ENCODE measurements around the gene PHF21A. TPM values are rescaled to one million over a fixed set of nuclear protein-coding genes. Genes with fewer than 3 reads are reported as not detected.

Gene PHF21A
- total RNA-seq = 11.7 and 14.1 TPM in 2 replicates

GRCh38 chr11:46121301-46121723 is at the start of gene PHF21A:
TSS of gene PHF21A (minus strand) at chr11:46121454. CDS start at chr11:46084219, 37,235 bp downstream.

GRCh38 chr11:45922425-45923082 is 198.7 kb downstream of the PHF21A start, which contains the start of gene LARGE2:
TSS of gene LARGE2 (plus strand) at chr11:45922656. CDS start at chr11:45922883, 227 bp downstream.

GRCh38 chr11:45917623-45918330 is 203.5 kb downstream of the PHF21A start, which contains the start of gene PEX16:
TSS of gene PEX16 (minus strand) at chr11:45917877. CDS start at chr11:45917811, 66 bp downstream.

GRCh38 chr11:45906965-45907611 is 214.2 kb downstream of the PHF21A start, which contains the start of gene FREY1:
TSS of gene FREY1 (minus strand) at chr11:45907271. CDS start at chr11:45907245, 26 bp downstream.

GRCh38 chr11:45885274-45885920 is 235.9 kb downstream of the PHF21A start, which contains the start of gene MAPK8IP1:
TSS of gene MAPK8IP1 (plus strand) at chr11:45885651. CDS start at chr11:45885821, 170 bp downstream.

Other genes with a start within 250 kb of the PHF21A start
- gene MAPK8IP1, start 235.8 kb downstream of the PHF21A start, total RNA-seq = 7.7 and 8.1 TPM in 2 replicates
- 1.00 and 1.4 TPM in 2 replicates for gene FREY1, start 214.2 kb downstream of the PHF21A start, total RNA-seq
- 34.6 and 37.0 TPM in 2 replicates for gene PEX16, start 203.6 kb downstream of the PHF21A start, total RNA-seq
- 0.09 TPM in 1 of 2 replicates, not detected in the other for gene LARGE2, start 198.8 kb downstream of the PHF21A start, total RNA-seq
- 30.7 and 45.7 TPM in 2 replicates for gene CREB3L1, start 156.2 kb upstream of the PHF21A start, total RNA-seq
- gene DGKZ, start 226.0 kb upstream of the PHF21A start, total RNA-seq = 16.9 and 25.8 TPM in 2 replicates